Keratinocyte (primary cell): ENCODE measurements around the gene MAL.

Experiments used
- CTCF ChIP-seq, 3 experiments: IDR thresholded peaks in 1 of 3; conservative IDR thresholded peaks in 1 of 3; optimal IDR thresholded peaks in 1 of 3; 2 replicates in 2 of 3; 3 replicates in 1 of 3; pipeline versions ENCODE3 to v1.5.1; 2011; ENCODE audit warnings: low read length in 3 of 3, mild to moderate bottlenecking in 3 of 3, moderate library complexity in 2 of 3, control low read depth in 1 of 3, inconsistent platforms in 1 of 3; ENCODE audit not compliant: insufficient read depth in 2 of 3; ENCODE audit errors: extremely low read depth in 1 of 3
- EZH2 ChIP-seq: IDR thresholded peaks from one replicate; pipeline ENCODE4 v1.6.1; 2012; ENCODE audit warnings: inconsistent platforms, mild to moderate bottlenecking, low read length, moderate library complexity

- TF ChIP-seq CTCF (optimal IDR thresholded peaks at IDR 0.05 in 1 of 3, IDR thresholded peaks at IDR 0.05 in 1 of 3, conservative IDR thresholded peaks at IDR 0.05 in 1 of 3; ENCODE audit: extremely low read depth in 1 of 3, insufficient read depth in 2 of 3, low read length in 3 of 3) (no peak), EZH2 (no peak)
These were observed 13.9 kb downstream of the MAL start for GRCh38 chr2:95039363-95039762.
